SK-N-SH treated with all-trans-retinoic acid at 6 μM for 48 hours (cell line): Measurements from ENCODE around the gene STK40.

Experiments
- ATAC-seq: fragments of 200-7000 bp; cut with Tn5 transposase; 3 replicates; pipeline ENCODE4 v1.9.1; 2020; ENCODE audit warnings: mild to moderate bottlenecking, moderate library complexity
- ARNTL ChIP-seq: fragments of 450-650 bp; formaldehyde crosslinking; IDR thresholded peaks from 2 replicates; pipeline ENCODE4 v1.5.0; 2020; ENCODE audit warnings: low read depth, mild to moderate bottlenecking, moderate library complexity, borderline replicate concordance
- BACH2 ChIP-seq: fragments of 250-450 bp; sonication (Bioruptor Pico); IDR thresholded peaks from 2 replicates; pipeline ENCODE4 v1.9.0; 2021; ENCODE audit warnings: mild to moderate bottlenecking, borderline replicate concordance
- CSDC2 ChIP-seq: fragments of 250-450 bp; sonication (Bioruptor Pico); IDR thresholded peaks from 2 replicates; pipeline ENCODE4 v1.5.0; 2020; ENCODE audit warnings: mild to moderate bottlenecking, moderate library complexity
- CSRNP3 ChIP-seq: fragments of 250-450 bp; sonication (Bioruptor Pico); IDR thresholded peaks from 2 replicates; pipeline ENCODE4 v1.5.1; 2021; ENCODE audit warnings: mild to moderate bottlenecking, moderate library complexity
- ESRRG ChIP-seq: fragments of 250-450 bp; sonication (Bioruptor Pico); IDR thresholded peaks from 2 replicates; pipeline ENCODE4 v1.6.1; 2021; ENCODE audit warnings: mild to moderate bottlenecking
- GLIS3 ChIP-seq: fragments of 250-450 bp; sonication (Bioruptor Pico); IDR thresholded peaks from 2 replicates; pipeline ENCODE4 v1.5.0; 2020; ENCODE audit warnings: mild to moderate bottlenecking, moderate library complexity
- ISL1 ChIP-seq: fragments of 250-450 bp; sonication (Bioruptor Pico); IDR thresholded peaks from 2 replicates; pipeline ENCODE4 v2.1.2; 2022; ENCODE audit warnings: mild to moderate bottlenecking, moderate library complexity
- OSR1 ChIP-seq: fragments of 250-450 bp; sonication (Bioruptor Pico); IDR thresholded peaks from 2 replicates; pipeline ENCODE4 v1.8.0; 2022; ENCODE audit warnings: moderate library complexity, mild to moderate bottlenecking, inconsistent platforms
- PATZ1 ChIP-seq: fragments of 250-450 bp; sonication (Bioruptor Pico); IDR thresholded peaks from 2 replicates; pipeline ENCODE4 v1.8.0; 2020; ENCODE audit warnings: mild to moderate bottlenecking, moderate library complexity, borderline replicate concordance
- PPARA ChIP-seq: fragments of 250-450 bp; sonication (Bioruptor Pico); IDR thresholded peaks from 2 replicates; pipeline ENCODE4 v1.5.0; 2020; ENCODE audit warnings: mild to moderate bottlenecking, borderline replicate concordance
- RARB ChIP-seq: fragments of 250-450 bp; sonication (Bioruptor Pico); IDR thresholded peaks from 2 replicates; pipeline ENCODE4 v1.8.0; 2021; ENCODE audit warnings: mild to moderate bottlenecking, moderate library complexity
- SNAI2 ChIP-seq: fragments of 250-450 bp; sonication (Bioruptor Pico); IDR thresholded peaks from 2 replicates; pipeline ENCODE4 v1.5.0; 2020; ENCODE audit warnings: mild to moderate bottlenecking, moderate library complexity
- TCF4 ChIP-seq: fragments of 250-450 bp; sonication (Bioruptor Pico); IDR thresholded peaks from 2 replicates; pipeline ENCODE4 v1.8.0; 2021; ENCODE audit warnings: mild to moderate bottlenecking, moderate library complexity, borderline replicate concordance
- TOX ChIP-seq: fragments of 250-450 bp; sonication (Bioruptor Pico); IDR thresholded peaks from 2 replicates; pipeline ENCODE4 v1.8.0; 2021; ENCODE audit warnings: mild to moderate bottlenecking, moderate library complexity, borderline replicate concordance
- ZC3H10 ChIP-seq: fragments of 250-450 bp; sonication (Bioruptor Pico); IDR thresholded peaks from 2 replicates; pipeline ENCODE4 v1.5.1; 2021; ENCODE audit warnings: mild to moderate bottlenecking, moderate library complexity
- ZFP3 ChIP-seq: fragments of 250-450 bp; sonication (Bioruptor Pico); IDR thresholded peaks from 2 replicates; pipeline ENCODE4 v1.5.0; 2020; ENCODE audit warnings: mild to moderate bottlenecking, moderate library complexity
- ZFP30 ChIP-seq: fragments of 450-650 bp; formaldehyde crosslinking; IDR thresholded peaks from 2 replicates; pipeline ENCODE4 v1.5.0; 2022; ENCODE audit warnings: mild to moderate bottlenecking, moderate library complexity
- ZNF565 ChIP-seq: fragments of 450-650 bp; formaldehyde crosslinking; conservative IDR thresholded peaks from 2 replicates; pipeline ENCODE4 v1.5.0; 2020; ENCODE audit warnings: low read depth, mild to moderate bottlenecking, moderate library complexity
- ZNF8 ChIP-seq: fragments of 450-650 bp; formaldehyde crosslinking; IDR thresholded peaks from 2 replicates; pipeline ENCODE4 v1.5.0; 2020; ENCODE audit warnings: mild to moderate bottlenecking, moderate library complexity
- TF ChIP-seq, protein P1 (sequence below): fragments of 250-450 bp; sonication (Bioruptor Pico); IDR thresholded peaks from 2 replicates; pipeline ENCODE4 v1.5.0; 2020; ENCODE audit warnings: mild to moderate bottlenecking, moderate library complexity
- TF ChIP-seq, protein P2 (sequence below): fragments of 250-450 bp; sonication (Bioruptor Pico); IDR thresholded peaks from 2 replicates; pipeline ENCODE4 v1.8.0; 2021; ENCODE audit warnings: low read depth, mild to moderate bottlenecking, moderate library complexity, borderline replicate concordance
- TF ChIP-seq, protein P3 (sequence below): fragments of 250-450 bp; sonication (Bioruptor Pico); IDR thresholded peaks from 2 replicates; pipeline ENCODE4 v1.5.1; 2020; ENCODE audit warnings: low read depth, mild to moderate bottlenecking, moderate library complexity

STK40 gene

GRCh38 chr1:36406440-36406839 lies 20.7 kb upstream of the STK40 start:
- no peak for TF ChIP-seq GLIS3 (CRISPR knock-in tag)
- no peak for TF ChIP-seq PATZ1 (CRISPR knock-in tag)
- TF ChIP-seq TOX (CRISPR knock-in tag), result no peak
- no peak for TF ChIP-seq PPARA (CRISPR knock-in tag)
- no peak for TF ChIP-seq BACH2 (CRISPR knock-in tag)
- no peak for TF ChIP-seq ZNF565 (CRISPR knock-in tag)
- TF ChIP-seq SNAI2 (CRISPR knock-in tag), result no peak
- TF ChIP-seq CSDC2 (CRISPR knock-in tag), result no peak
- TF ChIP-seq ZC3H10 (CRISPR knock-in tag), result no peak
- TF ChIP-seq ZNF8 (CRISPR knock-in tag), result no peak
- TF ChIP-seq, protein P1, sequence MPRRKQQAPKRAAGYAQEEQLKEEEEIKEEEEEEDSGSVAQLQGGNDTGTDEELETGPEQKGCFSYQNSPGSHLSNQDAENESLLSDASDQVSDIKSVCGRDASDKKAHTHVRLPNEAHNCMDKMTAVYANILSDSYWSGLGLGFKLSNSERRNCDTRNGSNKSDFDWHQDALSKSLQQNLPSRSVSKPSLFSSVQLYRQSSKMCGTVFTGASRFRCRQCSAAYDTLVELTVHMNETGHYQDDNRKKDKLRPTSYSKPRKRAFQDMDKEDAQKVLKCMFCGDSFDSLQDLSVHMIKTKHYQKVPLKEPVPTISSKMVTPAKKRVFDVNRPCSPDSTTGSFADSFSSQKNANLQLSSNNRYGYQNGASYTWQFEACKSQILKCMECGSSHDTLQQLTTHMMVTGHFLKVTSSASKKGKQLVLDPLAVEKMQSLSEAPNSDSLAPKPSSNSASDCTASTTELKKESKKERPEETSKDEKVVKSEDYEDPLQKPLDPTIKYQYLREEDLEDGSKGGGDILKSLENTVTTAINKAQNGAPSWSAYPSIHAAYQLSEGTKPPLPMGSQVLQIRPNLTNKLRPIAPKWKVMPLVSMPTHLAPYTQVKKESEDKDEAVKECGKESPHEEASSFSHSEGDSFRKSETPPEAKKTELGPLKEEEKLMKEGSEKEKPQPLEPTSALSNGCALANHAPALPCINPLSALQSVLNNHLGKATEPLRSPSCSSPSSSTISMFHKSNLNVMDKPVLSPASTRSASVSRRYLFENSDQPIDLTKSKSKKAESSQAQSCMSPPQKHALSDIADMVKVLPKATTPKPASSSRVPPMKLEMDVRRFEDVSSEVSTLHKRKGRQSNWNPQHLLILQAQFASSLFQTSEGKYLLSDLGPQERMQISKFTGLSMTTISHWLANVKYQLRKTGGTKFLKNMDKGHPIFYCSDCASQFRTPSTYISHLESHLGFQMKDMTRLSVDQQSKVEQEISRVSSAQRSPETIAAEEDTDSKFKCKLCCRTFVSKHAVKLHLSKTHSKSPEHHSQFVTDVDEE (CRISPR knock-in tag), result no peak
- TF ChIP-seq, protein P2, sequence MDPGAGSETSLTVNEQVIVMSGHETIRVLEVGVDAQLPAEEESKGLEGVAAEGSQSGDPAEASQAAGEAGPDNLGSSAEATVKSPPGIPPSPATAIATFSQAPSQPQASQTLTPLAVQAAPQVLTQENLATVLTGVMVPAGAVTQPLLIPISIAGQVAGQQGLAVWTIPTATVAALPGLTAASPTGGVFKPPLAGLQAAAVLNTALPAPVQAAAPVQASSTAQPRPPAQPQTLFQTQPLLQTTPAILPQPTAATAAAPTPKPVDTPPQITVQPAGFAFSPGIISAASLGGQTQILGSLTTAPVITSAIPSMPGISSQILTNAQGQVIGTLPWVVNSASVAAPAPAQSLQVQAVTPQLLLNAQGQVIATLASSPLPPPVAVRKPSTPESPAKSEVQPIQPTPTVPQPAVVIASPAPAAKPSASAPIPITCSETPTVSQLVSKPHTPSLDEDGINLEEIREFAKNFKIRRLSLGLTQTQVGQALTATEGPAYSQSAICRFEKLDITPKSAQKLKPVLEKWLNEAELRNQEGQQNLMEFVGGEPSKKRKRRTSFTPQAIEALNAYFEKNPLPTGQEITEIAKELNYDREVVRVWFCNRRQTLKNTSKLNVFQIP (CRISPR knock-in tag), result no peak
- no peak for ATAC-seq

DNA sequence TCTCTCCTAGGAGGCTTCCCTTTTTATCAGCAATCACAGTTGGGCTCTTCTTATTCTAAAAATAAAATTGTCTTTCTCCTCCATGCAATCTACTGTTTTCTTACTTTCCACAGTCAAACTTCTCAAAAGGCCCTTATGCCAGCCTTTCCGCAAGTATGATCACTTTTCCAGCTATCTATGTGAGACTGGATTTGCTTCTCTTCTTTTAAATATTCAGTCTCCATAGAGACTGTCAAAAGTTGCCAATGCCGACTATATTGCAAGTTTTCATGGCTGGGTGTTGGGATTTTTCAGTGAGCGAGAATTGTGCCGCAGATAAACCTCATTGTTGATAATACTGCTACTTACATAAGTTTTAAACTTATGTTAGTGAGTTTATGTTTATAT lies 16.8 kb upstream of the STK40 start:
- TF ChIP-seq ESRRG (CRISPR knock-in tag) (no peak), ZFP3 (CRISPR knock-in tag) (no peak), PATZ1 (CRISPR knock-in tag) (no peak), RARB (CRISPR knock-in tag) (no peak), ZNF8 (CRISPR knock-in tag) (no peak), TCF4 (CRISPR knock-in tag) (no peak), ARNTL (CRISPR knock-in tag) (no peak), CSDC2 (CRISPR knock-in tag) (no peak), ZFP30 (CRISPR knock-in tag) (no peak), GLIS3 (CRISPR knock-in tag) (no peak), BACH2 (CRISPR knock-in tag) (no peak), ZNF565 (CRISPR knock-in tag) (no peak), CSRNP3 (CRISPR knock-in tag) (no peak), OSR1 (CRISPR knock-in tag) (no peak), ISL1 (CRISPR knock-in tag) (no peak), TOX (CRISPR knock-in tag) (no peak), SNAI2 (CRISPR knock-in tag) (no peak)
- TF ChIP-seq, protein P2 (CRISPR knock-in tag), result no peak
- TF ChIP-seq, protein P3, sequence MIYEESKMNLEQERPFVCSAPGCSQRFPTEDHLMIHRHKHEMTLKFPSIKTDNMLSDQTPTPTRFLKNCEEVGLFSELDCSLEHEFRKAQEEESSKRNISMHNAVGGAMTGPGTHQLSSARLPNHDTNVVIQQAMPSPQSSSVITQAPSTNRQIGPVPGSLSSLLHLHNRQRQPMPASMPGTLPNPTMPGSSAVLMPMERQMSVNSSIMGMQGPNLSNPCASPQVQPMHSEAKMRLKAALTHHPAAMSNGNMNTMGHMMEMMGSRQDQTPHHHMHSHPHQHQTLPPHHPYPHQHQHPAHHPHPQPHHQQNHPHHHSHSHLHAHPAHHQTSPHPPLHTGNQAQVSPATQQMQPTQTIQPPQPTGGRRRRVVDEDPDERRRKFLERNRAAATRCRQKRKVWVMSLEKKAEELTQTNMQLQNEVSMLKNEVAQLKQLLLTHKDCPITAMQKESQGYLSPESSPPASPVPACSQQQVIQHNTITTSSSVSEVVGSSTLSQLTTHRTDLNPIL, result no peak
- TF ChIP-seq, all 23 proteins: peak for 0
- no peak for ATAC-seq
